Endothelial cell of umbilical vein (primary cell): ENCODE data around the gene SLC5A9.

Source experiments
- EZH2 ChIP-seq: IDR thresholded peaks from 2 replicates; pipeline ENCODE4 v1.6.1; 2012; ENCODE audit warnings: borderline replicate concordance, low read depth, mild to moderate bottlenecking, moderate library complexity, low read length, inconsistent platforms; ENCODE audit not compliant: severe bottlenecking
- FOS ChIP-seq: IDR thresholded peaks from 2 replicates; pipeline ENCODE4 v1.6.1; 2011; ENCODE audit warnings: mild to moderate bottlenecking, low read length, moderate library complexity, borderline replicate concordance; ENCODE audit not compliant: insufficient read depth
- GATA2 ChIP-seq: IDR thresholded peaks from 2 replicates; pipeline ENCODE4 v1.7.0; 2011; ENCODE audit warnings: low read depth, mild to moderate bottlenecking, moderate library complexity, mixed read lengths, low read length; ENCODE audit not compliant: insufficient read length, insufficient read depth
- JUN ChIP-seq: IDR thresholded peaks from 2 replicates; pipeline ENCODE4 v1.6.1; 2011; ENCODE audit warnings: borderline replicate concordance, low read depth; ENCODE audit not compliant: insufficient read length, insufficient read depth
- MYC ChIP-seq: IDR thresholded peaks from one replicate; pipeline ENCODE4 v1.6.1; 2011; ENCODE audit warnings: mild to moderate bottlenecking, low read depth, low read length
- POLR2A ChIP-seq: IDR thresholded peaks from 2 replicates; pipeline ENCODE4 v1.6.1; 2012; ENCODE audit warnings: low read depth, mild to moderate bottlenecking, control low read depth, low read length
- POLR2AphosphoS5 ChIP-seq: IDR thresholded peaks from 2 replicates; pipeline ENCODE4 v1.6.1; 2012; ENCODE audit warnings: low read depth, mild to moderate bottlenecking, control low read depth, low read length, moderate library complexity; ENCODE audit not compliant: insufficient read depth
- TF ChIP-seq, protein P1 (sequence below), 2 donors: IDR thresholded peaks; 1 replicate in 1 of 2; 2 replicates in 1 of 2; pipeline ENCODE4 v1.5.1; 2011; ENCODE audit warnings: low read length in 2 of 2, mild to moderate bottlenecking in 2 of 2, moderate library complexity in 2 of 2, control low read depth in 1 of 2, inconsistent platforms in 1 of 2, low read depth in 1 of 2; ENCODE audit not compliant: insufficient read depth in 1 of 2; ENCODE audit errors: extremely low read depth in 1 of 2
- TF ChIP-seq, protein P2 (sequence below): IDR thresholded peaks from 2 replicates; pipeline ENCODE4 v1.6.1; 2011; ENCODE audit not compliant: insufficient read depth, insufficient read length

DNA sequence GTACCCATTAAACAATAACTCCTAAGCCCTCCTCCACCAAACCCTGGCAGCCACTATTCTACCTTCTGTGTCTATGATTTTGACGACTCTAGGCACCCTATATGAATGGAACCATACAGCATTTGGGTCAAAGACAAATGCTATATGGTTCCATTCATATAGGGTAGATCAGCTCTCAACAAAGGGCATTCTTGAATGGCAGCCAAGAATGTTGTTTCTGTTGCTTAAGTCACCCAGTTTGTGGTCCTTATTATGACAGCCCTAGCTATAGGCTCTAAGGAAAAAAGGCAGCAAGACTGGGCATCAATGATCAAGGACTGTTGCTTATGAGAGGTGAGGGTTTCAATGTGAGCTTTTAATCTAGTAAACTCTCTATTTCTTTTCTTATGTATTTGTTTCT is 4.7 kb upstream of the SLC5A9 start:
- TF ChIP-seq POLR2AphosphoS5 (no peak), EZH2 (no peak), POLR2A (no peak), MYC (no peak), GATA2 (no peak), JUN (no peak), FOS (no peak)
- TF ChIP-seq, protein P1, sequence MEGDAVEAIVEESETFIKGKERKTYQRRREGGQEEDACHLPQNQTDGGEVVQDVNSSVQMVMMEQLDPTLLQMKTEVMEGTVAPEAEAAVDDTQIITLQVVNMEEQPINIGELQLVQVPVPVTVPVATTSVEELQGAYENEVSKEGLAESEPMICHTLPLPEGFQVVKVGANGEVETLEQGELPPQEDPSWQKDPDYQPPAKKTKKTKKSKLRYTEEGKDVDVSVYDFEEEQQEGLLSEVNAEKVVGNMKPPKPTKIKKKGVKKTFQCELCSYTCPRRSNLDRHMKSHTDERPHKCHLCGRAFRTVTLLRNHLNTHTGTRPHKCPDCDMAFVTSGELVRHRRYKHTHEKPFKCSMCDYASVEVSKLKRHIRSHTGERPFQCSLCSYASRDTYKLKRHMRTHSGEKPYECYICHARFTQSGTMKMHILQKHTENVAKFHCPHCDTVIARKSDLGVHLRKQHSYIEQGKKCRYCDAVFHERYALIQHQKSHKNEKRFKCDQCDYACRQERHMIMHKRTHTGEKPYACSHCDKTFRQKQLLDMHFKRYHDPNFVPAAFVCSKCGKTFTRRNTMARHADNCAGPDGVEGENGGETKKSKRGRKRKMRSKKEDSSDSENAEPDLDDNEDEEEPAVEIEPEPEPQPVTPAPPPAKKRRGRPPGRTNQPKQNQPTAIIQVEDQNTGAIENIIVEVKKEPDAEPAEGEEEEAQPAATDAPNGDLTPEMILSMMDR (IDR thresholded peaks at IDR 0.05; ENCODE audit: extremely low read depth in 1 of 2, insufficient read depth in 1 of 2, low read depth in 1 of 2, low read length in 2 of 2), result no peak
- TF ChIP-seq, protein P2, sequence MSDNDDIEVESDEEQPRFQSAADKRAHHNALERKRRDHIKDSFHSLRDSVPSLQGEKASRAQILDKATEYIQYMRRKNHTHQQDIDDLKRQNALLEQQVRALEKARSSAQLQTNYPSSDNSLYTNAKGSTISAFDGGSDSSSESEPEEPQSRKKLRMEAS, result no peak
